ENCODE measurements around the gene ABLIM2.
"Not testable (repeated sequence)": the region's sequence is repeated elsewhere in the genome, so short reads cannot be mapped to it uniquely, and the experiment has no call there.

ABLIM2 gene

DNA sequence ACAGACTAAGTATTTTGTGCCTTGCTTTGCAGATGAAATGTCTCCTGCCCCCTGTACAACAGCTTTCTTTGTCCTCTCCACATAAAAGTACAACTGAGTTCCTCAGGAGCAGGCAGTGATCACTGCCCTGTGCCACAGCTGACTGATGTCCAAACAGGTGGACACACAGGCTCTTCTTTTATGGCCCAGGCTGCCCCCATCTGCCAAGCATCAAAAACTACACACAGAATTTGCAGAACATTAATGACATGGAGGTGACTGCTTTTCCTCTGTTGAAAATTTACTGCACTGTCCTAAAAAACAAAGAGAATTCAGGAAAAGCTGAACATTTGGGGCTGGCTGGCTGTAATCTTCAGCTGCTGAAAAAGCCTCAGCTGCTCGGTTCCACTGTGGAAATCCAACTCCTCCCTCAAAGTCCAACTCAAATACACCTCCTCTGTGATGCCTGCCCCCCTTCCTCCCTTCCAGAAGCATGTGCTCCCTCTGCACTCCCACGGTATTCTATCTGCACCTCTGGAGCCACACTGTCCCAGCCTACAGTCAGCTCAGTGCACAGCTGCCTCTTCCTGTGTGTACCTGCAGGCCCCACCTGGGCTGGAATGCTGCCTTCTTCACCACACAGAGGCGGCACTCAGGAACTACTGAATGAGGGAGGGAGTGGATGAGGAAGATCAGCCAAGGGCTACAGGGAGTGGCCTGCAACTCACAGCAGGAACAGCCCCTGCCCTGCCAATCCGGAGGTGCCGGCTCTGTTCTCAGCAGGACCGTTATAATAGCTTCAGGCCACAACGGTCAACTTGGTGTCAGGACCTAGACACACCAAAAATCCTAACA is 229.3 kb downstream of the ABLIM2 start:
- Histone ChIP-seq H3K36me3 (ENCODE audit: control insufficient read depth, insufficient read depth, low read length, severe bottlenecking) (peaks cover 8% of the 10 kb centered on the region), H3K9me3 (ENCODE audit: control insufficient read depth, low read length) (no peaks in the 10 kb centered on the region), H3K9ac (ENCODE audit: low read length) (peak overlapping the region; percentile 17), H3K4me3 (ENCODE audit: low read length) (no peak overlapping the region), H3K27me3 (replicated peaks; ENCODE audit: control insufficient read depth, insufficient read depth, low read length) (no peaks in the 10 kb centered on the region), H3K4me1 (ENCODE audit: control insufficient read depth, insufficient read depth, low read length) (peaks cover 20% of the 10 kb centered on the region)
- DNase-seq (ENCODE audit: low read depth), result peak; percentile 46

DNA sequence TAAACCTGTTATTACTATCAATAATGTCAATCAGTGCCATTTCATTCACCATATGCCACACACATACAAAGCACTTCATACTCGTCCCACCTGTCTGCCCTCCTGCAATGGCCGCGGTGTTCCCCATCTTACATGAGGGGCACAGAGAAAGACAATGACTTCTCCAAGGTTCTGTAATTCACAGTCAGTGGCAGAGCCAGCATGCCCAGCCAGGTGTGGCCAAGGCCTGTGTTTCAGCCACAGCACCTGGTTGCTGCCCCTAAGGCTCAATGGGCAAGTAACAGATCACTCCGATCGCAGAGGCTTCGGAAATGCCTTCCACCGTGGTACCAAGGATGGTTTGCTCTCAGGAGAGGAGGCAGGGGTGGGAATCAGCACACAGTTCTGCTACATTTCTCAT is 229.9 kb downstream of the ABLIM2 start:
- no peak for DNase-seq (ENCODE audit: low read depth)
- peaks cover 3% of the 10 kb centered on the region for H3K36me3 ChIP-seq (ENCODE audit: control insufficient read depth, insufficient read depth, low read length, severe bottlenecking)
- H3K4me1 ChIP-seq (ENCODE audit: control insufficient read depth, insufficient read depth, low read length), result peaks cover 18% of the 10 kb centered on the region

DNA sequence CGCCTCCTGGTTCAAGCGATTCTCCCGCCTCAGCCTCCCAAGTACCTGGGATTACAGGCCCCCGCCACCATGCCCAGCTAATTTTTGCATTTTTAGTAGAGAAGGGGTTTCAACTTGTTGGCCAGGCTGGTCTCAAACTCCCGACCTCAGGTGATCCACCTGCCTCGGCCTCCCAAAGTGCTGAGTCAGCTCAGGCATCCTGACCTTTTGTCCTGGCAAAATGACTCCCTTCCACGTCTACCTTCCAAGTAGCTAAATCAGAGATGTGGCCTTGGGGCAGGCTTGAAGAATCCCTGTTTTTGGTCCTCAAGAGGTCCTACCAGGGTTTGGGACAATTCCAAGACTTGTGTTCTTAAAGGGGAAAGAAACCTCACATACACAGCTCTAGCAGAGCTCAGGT is 231.8 kb downstream of the ABLIM2 start:
- Histone ChIP-seq H3K27me3 (replicated peaks; ENCODE audit: control insufficient read depth, insufficient read depth, low read length) (no peaks in the 10 kb centered on the region), H3K9ac (ENCODE audit: low read length) (no peak overlapping the region), H3K4me1 (ENCODE audit: control insufficient read depth, insufficient read depth, low read length) (peaks cover 18% of the 10 kb centered on the region), H3K4me3 (ENCODE audit: low read length) (no peak overlapping the region), H3K9me3 (ENCODE audit: control insufficient read depth, low read length) (no peaks in the 10 kb centered on the region), H3K36me3 (ENCODE audit: control insufficient read depth, insufficient read depth, low read length, severe bottlenecking) (no peaks in the 10 kb centered on the region)
- DNase-seq (ENCODE audit: low read depth), result no peak

More for the DNA sequence above, 229.9 kb downstream of the ABLIM2 start:
- H3K4me3 ChIP-seq (ENCODE audit: low read length), result no peak overlapping the region
- H3K9me3 ChIP-seq (ENCODE audit: control insufficient read depth, low read length), result no peaks in the 10 kb centered on the region
- no peaks in the 10 kb centered on the region for H3K27me3 ChIP-seq (replicated peaks; ENCODE audit: control insufficient read depth, insufficient read depth, low read length)
- no peak overlapping the region for H3K9ac ChIP-seq (ENCODE audit: low read length)

DNA sequence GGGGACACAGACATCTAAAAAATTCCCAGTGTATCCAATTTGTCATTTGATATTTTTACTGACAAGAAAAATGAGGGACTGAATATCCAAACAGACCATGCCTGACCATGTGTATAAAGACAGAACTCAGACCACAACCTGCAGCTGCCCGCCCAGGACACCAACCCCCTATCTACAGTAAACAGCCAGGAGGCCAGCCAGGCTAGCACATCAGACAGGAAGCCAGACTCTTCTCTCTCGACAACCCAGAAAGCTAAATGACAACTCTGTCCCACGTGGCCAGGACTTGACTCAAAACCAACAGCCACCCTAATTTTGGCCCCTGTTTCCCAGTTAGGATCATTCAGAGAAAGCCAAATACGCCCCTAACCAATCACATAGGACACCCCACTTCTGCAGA is 234.0 kb downstream of the ABLIM2 start:
- Histone ChIP-seq H3K9me3 (ENCODE audit: control insufficient read depth, low read length) (no peaks in the 10 kb centered on the region), H3K4me3 (ENCODE audit: low read length) (no peak overlapping the region), H3K9ac (ENCODE audit: low read length) (no peak overlapping the region), H3K27me3 (replicated peaks; ENCODE audit: control insufficient read depth, insufficient read depth, low read length) (no peaks in the 10 kb centered on the region), H3K4me1 (ENCODE audit: control insufficient read depth, insufficient read depth, low read length) (peaks cover 12% of the 10 kb centered on the region), H3K36me3 (ENCODE audit: control insufficient read depth, insufficient read depth, low read length, severe bottlenecking) (no peaks in the 10 kb centered on the region)
- no peak for DNase-seq (ENCODE audit: low read depth)

DNA sequence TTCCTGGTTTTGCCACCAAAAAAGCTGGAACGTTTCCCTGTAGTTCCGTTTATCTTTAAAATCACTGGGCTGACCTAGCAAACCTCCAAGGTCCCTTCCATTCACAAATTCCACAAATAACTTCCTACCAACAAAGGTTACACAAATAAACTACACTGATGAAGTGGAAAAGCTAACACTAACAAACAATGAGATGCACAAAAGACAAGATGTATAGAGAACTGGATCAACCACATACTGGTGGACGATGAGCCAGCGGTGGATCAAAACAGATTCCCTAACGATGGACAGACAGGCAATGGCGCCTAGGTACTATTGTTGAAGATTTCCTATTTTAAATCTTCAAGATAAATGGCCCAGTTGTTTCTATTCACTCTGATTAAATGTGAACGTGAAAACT is 234.4 kb downstream of the ABLIM2 start:
- Histone ChIP-seq H3K36me3 (ENCODE audit: control insufficient read depth, insufficient read depth, low read length, severe bottlenecking) (no peaks in the 10 kb centered on the region), H3K4me1 (ENCODE audit: control insufficient read depth, insufficient read depth, low read length) (peaks cover 8% of the 10 kb centered on the region)

DNA sequence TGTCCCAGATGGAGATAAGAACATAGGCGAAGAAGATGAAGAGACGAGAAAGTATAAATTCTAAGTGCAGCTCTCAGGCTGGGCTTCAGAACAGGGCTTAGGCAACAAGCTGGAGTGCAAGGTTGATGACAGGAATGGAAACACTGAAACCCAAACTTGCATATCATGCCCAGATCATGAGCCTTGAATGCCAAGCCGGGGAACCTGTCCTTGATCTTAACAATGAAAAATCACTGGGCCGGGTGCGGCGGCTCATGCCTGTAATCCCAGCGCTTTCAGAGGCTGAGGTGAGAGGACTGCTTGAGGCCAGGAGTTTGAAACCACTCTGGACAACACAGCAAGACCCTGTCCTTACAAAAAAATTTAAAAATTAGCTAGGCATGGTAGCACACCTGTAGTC is 236.1 kb downstream of the ABLIM2 start:
- no peak for DNase-seq (ENCODE audit: low read depth)
- H3K9ac ChIP-seq (ENCODE audit: low read length), result no peak overlapping the region
- peaks cover 6% of the 10 kb centered on the region for H3K4me1 ChIP-seq (ENCODE audit: control insufficient read depth, insufficient read depth, low read length)
- peaks cover 8% of the 10 kb centered on the region for H3K36me3 ChIP-seq (ENCODE audit: control insufficient read depth, insufficient read depth, low read length, severe bottlenecking)
- no peaks in the 10 kb centered on the region for H3K9me3 ChIP-seq (ENCODE audit: control insufficient read depth, low read length)
- no peaks in the 10 kb centered on the region for H3K27me3 ChIP-seq (replicated peaks; ENCODE audit: control insufficient read depth, insufficient read depth, low read length)
- H3K4me3 ChIP-seq (ENCODE audit: low read length), result no peak overlapping the region

More for the DNA sequence above, 234.4 kb downstream of the ABLIM2 start:
- Histone ChIP-seq H3K27me3 (replicated peaks; ENCODE audit: control insufficient read depth, insufficient read depth, low read length) (no peaks in the 10 kb centered on the region), H3K9ac (ENCODE audit: low read length) (no peak overlapping the region), H3K4me3 (ENCODE audit: low read length) (no peak overlapping the region), H3K9me3 (ENCODE audit: control insufficient read depth, low read length) (no peaks in the 10 kb centered on the region)
- no peak for DNase-seq (ENCODE audit: low read depth)

DNA sequence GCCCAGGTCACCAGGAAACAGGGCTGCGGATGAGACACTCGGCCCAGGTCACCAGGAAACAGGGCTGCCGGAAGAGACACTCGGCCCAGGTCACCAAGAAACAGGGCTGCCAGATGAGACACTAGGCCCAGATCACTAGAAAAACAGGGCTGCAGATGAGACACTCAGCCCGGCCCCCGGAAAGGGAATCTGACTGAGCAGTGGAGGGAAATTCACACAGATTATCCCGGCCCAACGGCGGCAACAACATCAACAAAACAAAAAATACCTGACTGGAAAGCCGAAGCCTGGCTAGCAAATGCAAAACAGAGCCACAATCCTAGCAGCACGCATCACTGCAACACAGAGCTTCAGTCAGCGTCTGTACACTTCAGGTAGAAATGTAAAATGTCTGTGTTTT is 239.6 kb downstream of the ABLIM2 start:
- peaks cover 19% of the 10 kb centered on the region for H3K4me1 ChIP-seq (ENCODE audit: control insufficient read depth, insufficient read depth, low read length)
- no peaks in the 10 kb centered on the region for H3K27me3 ChIP-seq (replicated peaks; ENCODE audit: control insufficient read depth, insufficient read depth, low read length)
- DNase-seq (ENCODE audit: low read depth), result peak; percentile 55
- H3K4me3 ChIP-seq (ENCODE audit: low read length), result no peak overlapping the region
- peaks cover 11% of the 10 kb centered on the region for H3K36me3 ChIP-seq (ENCODE audit: control insufficient read depth, insufficient read depth, low read length, severe bottlenecking)
- H3K9me3 ChIP-seq (ENCODE audit: control insufficient read depth, low read length), result no peaks in the 10 kb centered on the region
- no peak overlapping the region for H3K9ac ChIP-seq (ENCODE audit: low read length)

DNA sequence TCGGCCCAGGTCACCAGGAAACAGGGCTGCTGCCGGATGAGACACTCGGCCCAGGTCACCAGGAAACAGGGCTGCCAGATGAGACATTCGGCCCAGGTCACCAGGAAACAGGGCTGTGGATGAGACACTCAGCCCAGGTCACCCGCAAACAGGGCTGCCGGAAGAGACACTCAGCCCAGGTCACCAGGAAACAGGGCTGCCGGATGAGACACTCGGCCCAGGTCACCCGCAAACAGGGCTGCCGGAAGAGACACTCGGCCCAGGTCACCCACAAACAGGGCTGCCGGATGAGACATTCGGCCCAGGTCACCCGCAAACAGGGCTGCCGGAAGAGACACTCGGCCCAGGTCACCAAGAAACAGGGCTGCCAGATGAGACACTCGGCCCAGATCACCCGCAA is 240.4 kb downstream of the ABLIM2 start:
- Histone ChIP-seq H3K36me3 (ENCODE audit: control insufficient read depth, insufficient read depth, low read length, severe bottlenecking) (peaks cover 11% of the 10 kb centered on the region), H3K4me1 (ENCODE audit: control insufficient read depth, insufficient read depth, low read length) (peaks cover 19% of the 10 kb centered on the region)
- H3K9ac ChIP-seq (ENCODE audit: low read length); H3K9me3 ChIP-seq (ENCODE audit: control insufficient read depth, low read length); DNase-seq (ENCODE audit: low read depth); H3K27me3 ChIP-seq (replicated peaks; ENCODE audit: control insufficient read depth, insufficient read depth, low read length); H3K4me3 ChIP-seq (ENCODE audit: low read length): not testable (repeated sequence)

DNA sequence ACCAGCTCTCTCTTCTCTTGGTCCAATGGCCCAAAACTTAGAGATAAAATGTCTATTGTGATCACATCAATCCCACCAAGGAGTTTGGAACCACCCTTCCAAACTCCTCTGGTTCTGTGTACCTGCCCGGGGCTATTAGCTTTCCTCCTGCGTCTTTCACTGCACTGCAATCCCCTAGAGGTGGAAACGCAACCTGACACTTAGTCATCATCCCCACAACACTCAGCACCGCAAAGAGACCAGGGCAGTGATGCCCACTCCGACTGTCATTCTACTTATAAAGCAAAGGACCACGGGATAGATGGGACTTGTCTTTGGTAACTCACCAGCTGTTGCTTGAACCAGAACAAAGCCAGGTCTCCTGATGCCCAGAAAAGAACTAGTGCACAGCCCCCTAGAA is 240.9 kb downstream of the ABLIM2 start:
- no peaks in the 10 kb centered on the region for H3K27me3 ChIP-seq (replicated peaks; ENCODE audit: control insufficient read depth, insufficient read depth, low read length)
- peaks cover 19% of the 10 kb centered on the region for H3K4me1 ChIP-seq (ENCODE audit: control insufficient read depth, insufficient read depth, low read length)
- H3K4me3 ChIP-seq (ENCODE audit: low read length), result no peak overlapping the region
- no peaks in the 10 kb centered on the region for H3K9me3 ChIP-seq (ENCODE audit: control insufficient read depth, low read length)
- H3K9ac ChIP-seq (ENCODE audit: low read length), result no peak overlapping the region
- peaks cover 11% of the 10 kb centered on the region for H3K36me3 ChIP-seq (ENCODE audit: control insufficient read depth, insufficient read depth, low read length, severe bottlenecking)
- DNase-seq (ENCODE audit: low read depth), result no peak

DNA sequence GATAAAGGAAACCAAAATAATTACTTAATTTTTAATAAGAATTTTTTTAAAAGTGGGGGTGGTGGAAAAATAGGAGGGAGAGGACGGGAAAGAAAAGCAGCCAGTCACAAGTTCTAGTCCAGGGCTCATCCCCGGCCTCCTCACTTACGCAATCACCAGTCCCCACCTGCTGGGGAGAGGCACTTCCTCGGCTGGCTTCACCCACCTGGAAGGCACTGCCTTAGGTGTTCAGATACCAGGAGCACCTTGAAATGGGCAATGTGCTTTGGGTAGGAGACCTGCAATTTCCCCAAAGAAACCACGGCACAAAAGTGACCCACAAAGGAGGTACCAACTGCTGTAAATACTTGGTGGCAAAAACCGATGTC is 242.8 kb downstream of the ABLIM2 start:
- DNase-seq (ENCODE audit: low read depth), result no peak

More for the DNA sequence above, 242.8 kb downstream of the ABLIM2 start:
- H3K4me3 ChIP-seq (ENCODE audit: low read length), result no peak overlapping the region
- H3K9me3 ChIP-seq (ENCODE audit: control insufficient read depth, low read length), result no peaks in the 10 kb centered on the region
- peaks cover 11% of the 10 kb centered on the region for H3K36me3 ChIP-seq (ENCODE audit: control insufficient read depth, insufficient read depth, low read length, severe bottlenecking)
- peaks cover 36% of the 10 kb centered on the region for H3K4me1 ChIP-seq (ENCODE audit: control insufficient read depth, insufficient read depth, low read length)
- H3K9ac ChIP-seq (ENCODE audit: low read length), result no peak overlapping the region
- no peaks in the 10 kb centered on the region for H3K27me3 ChIP-seq (replicated peaks; ENCODE audit: control insufficient read depth, insufficient read depth, low read length)

Measured in adipocyte (in vitro differentiated cells).